Fibroblast of skin of scalp (primary cell): Measurements from ENCODE around the gene PPP1R37.
A peak's percentile ranks its signal among the peaks of the same experiment; 100 is the strongest.

ENCODE experiments used
- DNase-seq: peaks from one replicate; pipeline ENCODE4 v3.0.0-alpha.2; 2013

PPP1R37 gene

DNA sequence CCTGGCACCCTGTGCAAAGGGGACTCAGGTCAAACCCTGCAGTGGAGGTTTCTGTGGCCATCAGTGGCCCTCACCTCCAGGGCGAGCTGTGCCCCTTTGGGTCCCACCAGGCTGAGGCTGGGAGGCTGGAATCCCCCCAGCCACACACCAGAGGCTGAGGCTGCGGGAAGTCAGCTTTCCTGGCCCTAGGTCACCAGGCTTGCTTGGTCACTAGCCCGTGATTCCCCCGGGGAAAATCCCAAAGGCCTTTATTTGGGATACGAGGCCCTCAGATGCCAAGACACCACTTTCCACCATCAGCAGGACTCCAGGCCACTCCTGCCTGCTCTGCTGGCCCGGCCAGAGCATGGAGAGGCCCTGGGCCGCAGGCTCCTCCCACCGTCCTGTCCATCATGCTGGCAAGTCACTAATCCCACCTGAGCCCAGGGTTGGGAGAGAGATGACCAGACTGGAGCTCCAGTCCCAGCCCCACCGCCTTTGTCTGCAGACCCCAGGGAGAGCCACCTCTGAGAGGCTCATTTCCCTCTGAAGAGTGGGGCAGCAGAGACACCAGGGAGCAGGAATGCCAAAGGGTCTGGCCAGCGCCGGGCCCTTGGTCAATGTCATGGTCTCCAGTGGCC, 63.1 kb downstream of the PPP1R37 start:
- DNase-seq: no peak

DNA sequence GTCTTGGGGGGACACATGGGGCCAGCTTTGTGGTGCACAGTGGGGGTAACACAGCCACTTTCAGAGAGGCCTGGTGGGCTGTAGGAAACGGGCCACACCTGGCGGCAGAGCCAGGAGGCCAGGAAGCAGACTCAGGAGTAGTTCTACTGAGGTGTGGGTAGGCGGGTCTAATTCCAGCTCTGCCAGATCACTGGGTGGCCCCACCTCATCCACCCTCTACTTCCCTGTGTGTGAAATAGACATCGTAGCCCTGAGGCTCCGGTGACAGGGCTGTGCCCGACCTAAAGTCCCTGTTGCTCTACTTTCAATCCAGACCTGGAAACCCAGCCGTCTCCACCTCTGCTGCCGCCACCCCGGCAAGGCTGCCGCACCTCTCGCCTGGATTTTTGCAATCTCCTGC, 63.8 kb downstream of the PPP1R37 start:
- DNase-seq: no peak

DNA sequence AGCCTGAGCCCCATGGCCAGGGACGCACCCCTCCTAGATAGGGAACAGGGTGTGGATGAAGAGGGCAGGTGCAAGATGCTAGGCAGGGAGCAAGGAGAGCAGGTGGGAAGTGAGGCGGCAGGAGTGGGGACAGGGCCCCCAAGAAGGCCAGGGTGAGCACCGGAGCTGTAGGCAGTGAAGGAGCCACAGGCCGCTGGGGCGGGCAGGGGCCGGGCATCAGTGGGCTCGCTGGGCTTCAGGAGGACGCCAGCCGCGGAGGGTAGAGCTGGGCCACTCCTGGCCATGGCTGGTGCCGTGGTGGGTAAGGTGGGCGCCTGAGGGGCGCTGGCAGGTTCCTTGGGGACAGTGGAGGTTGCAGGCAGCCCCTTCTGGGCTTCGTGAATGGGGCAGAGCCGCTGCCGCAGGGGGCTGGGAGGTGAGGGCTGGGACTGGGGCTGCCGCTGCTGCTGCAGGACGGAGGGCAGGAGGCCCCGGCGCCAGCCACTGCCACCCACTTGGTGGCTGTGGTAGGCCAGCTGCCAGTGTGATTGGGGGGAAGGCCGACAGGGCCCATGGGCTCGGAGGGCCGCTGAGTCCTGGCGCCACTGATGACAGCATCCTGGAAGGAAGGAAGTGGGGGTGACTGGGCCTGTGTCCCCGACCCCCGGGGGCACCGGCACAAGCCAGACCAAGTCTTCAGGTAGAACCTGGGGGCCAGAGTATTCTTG, 65.7 kb downstream of the PPP1R37 start:
- no peak for DNase-seq

DNA sequence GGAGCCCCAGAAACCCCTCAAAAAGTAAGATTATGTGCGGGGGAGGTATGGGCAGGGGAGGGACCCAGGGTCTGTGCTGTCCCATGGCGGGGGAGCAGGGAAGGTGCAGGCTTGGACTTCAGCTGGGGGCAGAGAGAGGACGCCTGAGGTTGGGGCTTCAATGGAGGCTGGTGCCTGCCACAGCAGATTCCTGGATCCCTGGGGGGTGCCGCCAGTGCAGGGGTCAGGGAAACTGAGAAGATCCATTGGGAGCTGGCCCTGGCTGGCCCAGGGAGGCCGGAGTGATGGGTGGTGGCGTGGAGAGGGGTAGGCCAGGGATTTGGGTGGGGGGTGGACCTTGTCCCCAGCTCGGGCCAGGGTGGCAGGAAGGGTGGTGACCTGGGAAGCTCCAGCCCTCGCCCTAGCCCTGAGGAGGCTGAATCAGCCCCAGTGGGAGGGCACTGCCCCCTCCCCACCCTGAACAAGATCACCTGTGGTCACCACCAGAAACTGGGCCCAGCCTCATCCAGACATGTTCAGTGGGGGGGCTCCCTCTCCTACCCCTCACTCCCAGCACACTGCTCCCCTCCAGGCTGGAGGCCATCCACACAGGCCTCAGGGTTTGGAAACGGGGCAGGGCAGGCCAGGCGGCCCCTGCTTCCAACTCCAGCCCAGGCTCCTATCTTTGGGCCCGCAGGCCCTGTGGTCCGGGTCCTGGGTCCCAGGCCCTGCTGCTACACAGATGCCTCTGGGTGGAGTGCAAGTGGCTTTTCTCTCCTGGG, 66.4 kb downstream of the PPP1R37 start:
- no peak for DNase-seq

DNA sequence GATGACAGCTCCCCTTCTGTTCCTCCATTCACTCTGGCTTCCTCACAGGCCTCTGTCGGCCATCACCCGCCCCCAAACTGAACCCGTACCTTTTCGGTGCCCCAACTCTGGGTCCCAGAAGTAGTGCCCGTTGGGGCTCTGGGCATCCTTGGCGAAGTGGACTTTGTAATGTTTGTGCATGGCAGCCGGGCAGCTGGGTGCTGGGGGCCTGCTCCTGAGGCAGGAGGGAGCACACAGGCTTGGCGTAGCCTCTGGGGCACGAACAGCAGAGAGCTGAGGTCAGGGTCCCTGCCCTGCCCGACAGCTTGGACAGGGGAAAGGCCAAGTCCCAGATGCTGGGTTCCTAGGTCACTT, 67.0 kb downstream of the PPP1R37 start:
- no peak for DNase-seq

DNA sequence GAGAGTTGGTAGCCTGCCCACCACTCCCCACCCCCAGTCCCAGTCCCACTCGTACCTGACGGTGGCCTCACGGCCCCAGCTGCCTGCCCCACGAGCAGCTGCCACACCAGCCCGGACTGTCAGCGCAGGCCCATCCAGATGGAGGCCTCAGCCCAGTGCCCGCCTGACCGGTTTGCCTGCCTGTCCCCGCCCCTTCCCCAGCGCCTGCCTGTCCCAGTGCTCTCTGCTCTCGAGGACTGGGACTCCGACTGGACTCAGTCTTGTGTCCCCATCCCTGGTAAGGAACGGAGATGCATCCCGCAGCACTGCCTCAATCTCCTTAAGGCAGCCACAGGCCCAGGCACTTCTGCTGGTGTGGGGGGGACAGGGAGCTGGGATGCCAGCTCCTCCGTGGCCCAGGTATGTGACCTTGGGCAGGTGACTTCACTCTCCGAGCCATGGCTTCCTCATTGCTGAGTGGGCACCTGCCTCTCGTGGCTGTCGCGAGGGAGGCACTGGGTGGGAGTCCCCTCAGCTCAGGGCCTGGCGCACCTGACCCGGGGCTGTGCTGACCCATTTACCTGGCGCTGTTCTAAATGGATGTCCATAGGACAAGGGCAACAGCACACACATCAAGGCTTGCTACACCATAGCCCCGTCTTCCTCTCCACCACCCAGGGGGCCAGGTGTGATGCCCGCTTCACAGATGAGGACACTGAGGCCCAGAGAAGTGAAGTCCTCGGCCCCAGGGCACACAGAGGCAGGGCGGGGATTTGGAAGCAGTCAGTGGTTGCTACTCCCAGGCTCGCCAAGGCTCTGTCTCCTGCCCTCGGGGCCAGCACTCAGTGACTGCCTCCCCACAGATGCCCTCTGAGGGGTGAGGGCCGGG, 68.1 kb downstream of the PPP1R37 start, which contains the start of gene NKPD1:
NKPD1 (minus strand) TSS at position 113 of the 868 bp plus-strand sequence. CDS start 832 bp downstream, outside the sequence.
- DNase-seq: no peak

DNA sequence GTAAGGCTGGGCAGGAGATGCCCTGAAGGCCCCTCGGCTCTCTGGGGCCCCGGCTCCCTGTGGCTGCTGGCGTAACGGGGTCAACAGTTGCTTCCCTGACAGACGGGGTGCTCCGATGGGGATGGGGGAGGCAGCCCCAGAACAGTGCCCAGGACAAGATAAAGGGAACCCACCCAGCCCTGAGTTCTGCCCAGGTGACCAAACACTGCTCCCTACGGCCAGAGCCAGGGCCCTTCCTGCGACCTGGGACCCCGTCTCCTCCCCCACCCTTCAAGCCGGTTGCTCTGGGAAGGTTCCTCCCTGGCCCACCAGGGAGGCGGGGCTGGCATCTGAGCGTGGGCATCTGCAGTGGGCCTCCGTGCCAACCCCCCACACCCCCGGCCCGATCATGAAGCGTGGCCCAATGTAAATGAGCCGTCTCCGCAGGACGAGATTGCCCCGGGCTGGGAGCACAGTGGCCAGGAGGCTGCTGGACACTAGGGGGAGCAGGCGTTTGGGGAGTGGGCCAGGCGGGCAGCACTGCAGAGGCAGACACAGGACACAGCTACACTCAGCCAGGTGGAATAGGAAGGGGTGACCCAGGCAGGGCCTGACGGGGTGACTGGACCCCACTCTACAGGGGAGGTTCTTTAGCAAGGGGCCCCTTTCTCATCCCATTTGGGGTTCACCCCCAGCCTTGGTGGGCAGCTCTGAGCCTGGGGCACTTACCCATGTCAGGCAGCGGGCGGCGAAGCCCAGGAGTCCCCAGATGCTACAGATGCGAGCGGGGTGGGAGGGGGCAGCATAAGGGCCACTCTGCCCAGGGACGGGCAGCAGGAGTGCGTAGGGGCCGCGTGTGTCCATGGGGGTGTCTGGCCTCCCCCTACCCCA, 69.0 kb downstream of the PPP1R37 start:
- DNase-seq: peak; percentile 30

DNA sequence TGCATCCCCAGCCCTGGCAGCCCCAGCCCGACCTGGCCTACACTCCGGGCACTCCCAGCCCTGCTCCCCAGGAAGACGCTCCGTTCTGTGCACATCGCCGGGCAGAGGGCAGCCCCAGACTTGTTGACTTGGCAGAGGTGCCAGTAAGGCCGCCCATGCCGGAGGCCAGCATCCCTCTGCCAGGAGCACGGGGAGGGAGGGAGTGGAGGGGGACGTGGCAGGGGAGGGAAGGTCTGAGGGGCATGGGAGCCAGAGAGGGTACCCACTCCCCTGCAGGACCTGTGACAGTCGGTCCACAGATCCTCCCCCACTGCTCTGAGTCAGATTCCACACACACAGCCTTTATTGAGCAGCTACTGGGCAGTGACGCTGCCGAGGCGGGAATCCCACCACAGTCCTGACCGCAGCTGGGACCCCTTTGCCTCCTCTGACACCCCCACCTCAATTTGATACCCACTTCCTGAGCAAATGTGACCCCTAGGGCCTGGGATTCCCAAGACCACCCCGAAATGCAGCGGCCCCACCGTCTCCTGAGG, 69.7 kb downstream of the PPP1R37 start:
- DNase-seq: no peak

DNA sequence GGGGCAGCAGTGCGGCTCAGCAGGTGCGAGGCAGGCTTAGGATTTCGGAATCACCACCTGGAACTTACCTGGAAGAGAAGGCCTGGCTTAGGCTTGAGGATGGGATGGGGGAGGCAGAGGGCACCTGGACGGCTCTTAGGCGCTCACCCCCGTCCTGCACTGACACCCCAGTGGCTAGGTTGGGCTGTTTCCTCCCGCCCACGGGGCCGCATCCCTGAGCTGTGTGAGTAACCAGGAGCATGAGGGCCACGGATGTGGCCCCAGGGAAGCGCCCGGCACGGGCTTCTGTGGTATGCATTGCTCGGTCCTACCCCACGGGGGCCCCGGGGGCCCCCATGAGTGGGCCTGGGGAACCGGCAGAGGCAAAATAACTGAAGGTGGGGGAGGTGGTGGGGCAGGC, 70.2 kb downstream of the PPP1R37 start:
- no peak for DNase-seq

DNA sequence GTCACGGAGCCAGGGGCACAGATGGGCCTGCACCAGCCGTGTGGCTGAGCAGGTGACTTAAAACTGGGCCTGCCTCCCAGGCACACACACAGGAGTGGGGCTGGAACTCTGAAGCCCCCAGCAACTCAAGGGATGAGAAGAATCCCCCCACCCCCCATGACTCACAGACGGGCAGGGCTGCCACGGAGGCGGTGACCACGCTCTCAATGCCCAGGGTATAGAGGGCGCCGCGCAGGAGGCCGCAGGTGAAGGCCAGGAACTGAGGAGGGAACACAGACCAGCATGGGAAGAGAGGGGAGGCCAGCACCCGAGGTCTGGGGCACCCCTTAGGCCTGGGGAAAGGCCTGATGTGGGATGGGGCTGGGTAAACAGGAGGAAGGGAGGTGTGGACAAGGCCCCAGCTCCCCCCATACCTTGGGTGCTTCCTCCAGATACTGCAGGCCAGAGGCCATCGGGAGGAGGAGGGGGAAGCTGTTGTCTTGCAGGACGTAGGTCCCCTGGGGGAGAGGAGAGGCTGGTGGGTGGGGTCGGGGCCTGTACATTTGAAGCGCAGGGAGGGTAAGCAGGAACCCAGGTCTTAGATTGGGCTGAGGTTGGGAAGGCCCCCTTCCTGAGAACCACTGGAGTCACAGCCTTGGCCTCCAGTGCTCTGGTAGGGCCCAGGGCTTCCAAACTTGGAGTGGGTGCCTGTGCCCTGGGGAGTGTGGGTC, 70.9 kb downstream of the PPP1R37 start:
- DNase-seq: no peak

DNA sequence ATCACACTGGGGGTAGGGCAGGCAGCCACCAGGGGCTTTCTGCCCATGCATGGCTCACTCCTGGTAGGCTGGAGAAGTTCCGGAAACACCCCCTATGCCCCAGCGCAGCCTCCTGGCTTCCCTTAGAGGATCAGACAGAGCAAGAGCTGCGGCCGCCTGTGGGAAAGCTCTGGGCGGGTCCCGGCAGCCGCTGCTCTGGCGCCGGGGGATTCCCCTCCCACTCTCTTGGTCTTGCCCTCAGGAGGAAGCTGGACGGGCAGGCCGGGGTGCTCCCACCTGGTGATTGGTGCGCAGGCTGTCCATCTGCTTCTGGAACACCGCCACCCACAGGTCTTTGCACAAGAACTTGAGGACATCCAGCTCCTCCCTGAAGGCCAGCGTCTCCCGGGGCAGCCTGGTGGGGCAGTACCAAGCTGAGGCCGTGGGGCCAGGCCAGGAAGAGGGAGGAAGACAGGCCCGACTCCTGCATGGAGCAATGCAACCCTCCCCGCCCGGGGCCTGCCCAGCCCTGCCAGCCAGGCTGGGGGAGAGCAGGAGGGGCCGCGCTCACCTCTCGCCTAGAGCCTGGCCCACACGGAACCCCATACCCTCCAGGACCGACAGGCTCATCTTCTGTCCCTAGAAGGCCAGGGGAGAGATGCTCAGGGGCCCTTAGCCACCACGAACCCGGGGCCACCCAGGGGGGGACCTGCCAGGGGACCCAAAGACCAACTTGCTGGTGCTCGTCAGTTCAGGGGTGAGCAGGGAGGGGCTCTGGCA, 71.8 kb downstream of the PPP1R37 start:
- peak; percentile 48 for DNase-seq

DNA sequence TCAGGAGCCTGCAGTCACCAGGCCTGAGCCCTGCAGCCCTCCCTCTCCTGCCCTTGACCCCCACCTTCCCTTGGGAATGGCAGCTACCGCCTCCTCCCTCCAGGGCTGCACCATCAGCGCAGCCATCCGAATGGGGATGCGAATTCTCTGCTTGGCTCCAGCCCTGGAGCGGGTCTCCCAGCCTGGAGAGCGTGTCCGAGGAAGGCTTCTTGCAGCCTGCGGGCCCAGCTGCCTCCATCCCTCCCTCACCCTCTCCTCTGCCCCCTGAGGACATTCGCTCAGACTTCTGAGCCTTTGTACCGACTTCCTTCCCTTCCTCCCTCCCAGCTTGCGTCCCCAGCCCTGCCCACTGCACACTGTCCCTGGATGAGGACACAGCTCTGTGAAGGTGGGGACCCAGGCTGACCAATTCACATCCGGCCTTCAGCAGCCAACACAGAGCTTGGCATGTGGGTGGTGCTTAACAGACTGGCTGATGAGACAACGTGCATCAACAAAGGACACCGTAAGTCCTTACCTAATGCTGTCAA, 73.8 kb downstream of the PPP1R37 start:
- DNase-seq: no peak

DNA sequence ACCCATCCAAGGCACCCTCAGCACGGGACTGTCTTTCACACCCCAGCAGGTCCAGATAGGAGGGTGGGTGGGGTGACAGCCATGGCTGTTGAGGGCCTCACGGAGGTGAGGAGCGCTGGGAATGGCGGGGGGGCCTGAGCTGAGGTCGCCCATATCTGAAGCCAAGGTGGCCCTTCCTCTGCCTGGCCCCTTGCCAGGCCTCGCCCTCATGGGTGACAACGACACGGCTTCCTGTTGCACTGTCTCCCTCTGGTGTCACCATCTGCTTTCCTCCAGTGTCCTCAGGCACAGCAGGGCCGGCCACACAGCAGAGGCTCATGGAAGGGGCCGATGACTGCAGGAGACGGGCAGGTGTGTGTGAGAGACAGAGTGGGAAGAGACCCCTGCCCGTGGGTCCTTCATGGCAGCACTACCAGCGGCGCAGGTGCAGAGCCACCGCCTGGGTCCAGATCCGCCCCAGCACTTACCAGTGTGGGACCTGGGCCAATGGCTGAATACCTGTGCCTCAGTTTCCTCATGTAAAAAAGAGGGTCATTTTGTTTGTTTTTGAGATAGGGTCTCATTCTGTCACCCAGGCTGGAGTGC, 75.9 kb downstream of the PPP1R37 start:
- no peak for DNase-seq

DNA sequence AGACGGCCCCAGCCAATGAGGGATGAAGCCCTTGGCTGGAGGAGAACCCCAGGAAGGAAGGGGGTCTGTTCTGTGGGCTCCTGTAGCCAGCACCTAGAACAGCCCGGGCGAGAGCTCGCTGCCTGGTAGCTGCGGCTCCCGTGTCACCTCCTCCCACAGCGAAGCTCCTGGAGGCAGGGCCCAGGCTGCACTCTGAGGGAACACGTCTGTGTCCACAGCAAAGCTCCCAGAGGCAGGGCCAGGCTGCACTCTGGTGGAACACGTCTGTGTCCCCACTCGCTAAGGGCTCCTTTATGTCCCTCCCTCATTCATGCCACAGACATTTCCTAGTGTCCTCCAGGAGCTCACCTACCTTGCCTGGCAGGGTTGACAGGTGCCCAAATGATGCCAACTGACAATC, 76.6 kb downstream of the PPP1R37 start:
- no peak for DNase-seq

DNA sequence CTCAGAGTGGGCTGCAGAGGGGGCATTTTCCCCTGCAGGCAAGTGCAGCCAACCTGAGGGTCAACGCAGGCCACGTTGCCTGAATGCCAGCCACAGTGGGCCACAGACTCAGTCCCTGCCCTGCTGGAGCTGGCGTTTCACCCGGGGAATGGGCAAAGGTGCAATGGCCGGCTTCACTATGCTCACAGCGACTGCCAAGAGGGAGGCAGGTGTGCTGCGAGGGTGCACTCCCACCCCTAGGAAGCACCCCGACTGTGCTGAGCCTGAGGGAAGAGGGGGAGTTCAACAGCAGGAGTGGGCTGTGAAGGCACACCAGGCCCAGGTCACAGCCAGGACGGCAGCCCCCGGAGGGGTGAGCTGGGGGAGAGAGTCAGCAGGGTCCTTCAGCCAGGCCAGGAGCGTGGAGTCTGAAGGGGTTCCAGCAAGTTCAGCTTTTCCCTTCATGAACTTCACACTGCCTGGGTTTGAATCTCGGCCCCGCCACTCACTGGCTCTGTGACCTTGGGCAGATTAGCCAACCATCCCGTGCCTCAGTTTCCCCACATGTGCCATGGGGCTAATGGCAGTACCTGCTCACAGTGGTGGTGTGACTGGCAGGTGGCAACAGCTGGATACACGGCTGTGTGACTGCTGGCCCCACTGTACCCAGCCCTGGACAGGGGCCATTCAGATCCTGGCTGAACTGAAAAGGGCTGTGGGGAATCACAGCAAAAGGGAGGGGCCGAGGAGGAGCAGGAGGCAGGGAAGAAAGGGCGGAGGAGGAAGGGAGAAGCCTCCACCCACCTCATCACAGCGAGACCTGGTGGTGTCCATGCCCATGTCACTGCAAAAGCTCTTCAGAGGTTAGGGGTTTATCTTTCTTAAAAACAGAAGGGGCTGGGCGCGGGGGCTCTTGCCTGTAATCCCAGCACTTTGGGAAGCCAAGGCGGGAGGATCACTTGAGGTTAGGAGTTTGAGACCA, 77.4 kb downstream of the PPP1R37 start:
- DNase-seq: no peak

DNA sequence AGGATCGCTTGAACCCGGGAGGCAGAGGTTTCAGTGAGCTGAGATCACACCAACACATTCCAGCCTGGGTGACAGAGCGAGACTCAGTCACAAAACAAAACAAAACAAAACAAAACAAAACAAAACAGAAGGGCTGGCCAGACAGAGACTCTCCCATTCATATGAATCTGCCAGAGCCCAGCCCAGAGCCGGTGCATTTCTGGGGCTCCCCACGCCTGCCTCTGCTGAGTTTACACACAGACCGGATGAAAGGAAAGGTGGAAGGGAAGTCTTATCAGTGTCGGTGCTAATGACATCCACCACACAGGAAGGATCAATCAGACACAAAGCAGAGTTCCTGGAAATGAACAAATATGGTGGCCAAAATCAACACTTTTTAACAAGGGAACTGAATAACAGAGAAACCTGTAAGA, 78.2 kb downstream of the PPP1R37 start:
- no peak for DNase-seq

DNA sequence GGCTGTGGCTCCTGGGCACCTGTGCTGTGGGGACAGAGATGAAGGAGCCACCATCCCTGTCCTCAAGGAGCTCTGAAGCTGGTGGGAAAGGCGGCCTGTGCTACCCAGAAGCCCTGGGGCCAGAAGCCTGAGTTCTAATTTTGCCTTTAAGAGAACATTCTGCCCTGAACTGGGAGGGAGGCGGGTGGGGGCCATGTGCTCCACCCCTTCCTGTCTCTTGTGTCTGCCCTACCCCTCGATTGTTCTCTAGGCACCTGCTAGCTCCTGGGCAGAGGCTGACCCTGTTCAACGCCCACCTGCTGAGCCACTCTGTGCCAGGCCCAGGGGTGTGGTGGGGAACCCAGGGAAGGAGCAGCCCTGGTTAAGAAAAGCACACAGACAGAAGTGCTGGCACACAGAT, 79.2 kb downstream of the PPP1R37 start:
- no peak for DNase-seq

DNA sequence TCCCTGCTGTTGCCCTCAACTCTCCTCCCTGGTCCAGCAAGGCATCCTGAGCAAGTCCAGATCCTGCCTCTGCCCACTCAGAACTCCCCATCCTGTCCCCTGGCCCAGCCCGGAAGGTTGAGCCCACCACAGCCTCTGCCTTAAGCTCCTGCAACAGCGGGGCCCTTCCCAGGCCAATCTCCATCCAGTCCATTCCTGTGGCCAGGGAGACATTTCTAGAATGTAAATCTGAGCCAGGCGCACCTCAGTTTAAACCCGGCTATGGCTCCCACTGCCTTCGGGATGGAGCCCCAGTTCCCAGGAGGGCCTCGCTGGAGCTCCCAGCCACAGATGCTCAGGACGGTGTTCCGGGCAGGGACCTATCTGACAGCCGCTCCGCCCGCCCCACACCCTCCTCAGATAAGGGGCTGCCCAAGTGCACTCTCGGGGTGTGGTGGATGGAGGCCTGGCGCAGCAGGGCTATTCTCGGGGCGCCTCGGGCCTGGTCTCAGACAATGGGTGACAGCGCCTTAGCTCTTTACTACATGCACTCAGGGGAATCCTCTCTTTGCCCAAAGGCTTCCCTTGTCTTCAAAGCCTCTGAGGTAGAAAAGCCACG, 79.7 kb downstream of the PPP1R37 start:
- DNase-seq: no peak
